HCT116 (cell line): ENCODE measurements around the gene RAB19. TPM values are rescaled to one million over a fixed set of nuclear protein-coding genes. Genes with fewer than 3 reads are reported as not detected.

Experiments
- ATAC-seq: fragments of 200-7000 bp; cut with Tn5 transposase; 2 replicates; pipeline ENCODE4 v1.9.1; 2020; ENCODE audit warnings: mild to moderate bottlenecking, moderate library complexity
- BruUV-seq: library from RNA; stranded (reverse); fragments of 400-500 nt; replicated peaks from 2 replicates; lab custom pipeline; 2021; lab: Mats Ljungman, UMichigan
- CTCF ChIA-PET: fragments of 300-600 bp; sonication (Branson Sonifier 250); formaldehyde crosslinking; loops from one replicate; lab custom pipeline; 2021; ENCODE audit warnings: antibody characterized with exemption; lab: Charles Lee
- POLR2A ChIA-PET: fragments of 300-600, 350-600 bp; sonication (Branson Sonifier 250); formaldehyde crosslinking; loops from one replicate; lab custom pipeline; 2021; ENCODE audit warnings: antibody characterized with exemption; lab: Charles Lee
- RAD21 ChIA-PET, 2 experiments: fragments of 300-600 bp; sonication (Branson Sonifier 250); formaldehyde crosslinking; loops; one replicate each; lab custom pipeline; 2023; ENCODE audit warnings: low total read pairs in 2 of 2; ENCODE audit not compliant: uncharacterized antibody in 2 of 2, unreplicated experiment in 2 of 2, low non-redundant PET in 1 of 2; lab: Charles Lee
- DNase-seq: peaks from one replicate; pipeline ENCODE4 v3.0.0-alpha.2; 2010; ENCODE audit warnings: low read depth, low spot score
- H2AFZ ChIP-seq: fragments of 200-600 bp; shearing (Covaris generic), sonication (generic); 2 replicates; pipeline ENCODE4 v1.6.1; 2017; ENCODE audit warnings: low read depth, mixed run types, mixed read lengths, antibody characterized with exemption, low read length; ENCODE audit not compliant: poor library complexity, severe bottlenecking
- H3K27ac ChIP-seq: 2 replicates; pipeline ENCODE4 v1.5.1; 2012; ENCODE audit warnings: low read depth, low read length
- H3K27me3 ChIP-seq: fragments of 200-600 bp; sonication (generic); 2 replicates; pipeline ENCODE4 v1.6.1; 2016; ENCODE audit warnings: mixed run types, low read length, mixed read lengths; ENCODE audit not compliant: insufficient read depth
- H3K36me3 ChIP-seq, 2 experiments: fragments of 200-500 bp in 1 of 2; fragments of 200-600 bp in 1 of 2; sonication (Bioruptor generic) in 1 of 2; sonication (generic) in 1 of 2; 2 replicates each; pipeline versions ENCODE4 v1.5.1 to v1.6.1; 2014 to 2016; ENCODE audit warnings: low read length in 2 of 2, inconsistent platforms in 1 of 2, mixed read lengths in 1 of 2, mixed run types in 1 of 2; ENCODE audit not compliant: insufficient read depth in 2 of 2, control insufficient read depth in 1 of 2
- H3K4me1 ChIP-seq, 2 experiments: fragments of 200-600 bp in 1 of 2; sonication (generic) in 1 of 2; 2 replicates each; pipeline versions ENCODE4 v1.5.1 to v1.6.1; 2012 to 2017; ENCODE audit warnings: low read length in 2 of 2, inconsistent platforms in 1 of 2, mild to moderate bottlenecking in 1 of 2, mixed read lengths in 1 of 2, mixed run types in 1 of 2, moderate library complexity in 1 of 2; ENCODE audit not compliant: insufficient read depth in 2 of 2, control insufficient read depth in 1 of 2
- H3K4me2 ChIP-seq: fragments of 200-600 bp; sonication (generic); 2 replicates; pipeline ENCODE4 v1.6.1; 2017; ENCODE audit warnings: mixed run types, low read length, mixed read lengths
- H3K4me3 ChIP-seq, 2 experiments: fragments of 200-600 bp in 1 of 2; sonication (generic) in 1 of 2; replicated peaks in 1 of 2; 2 replicates each; pipeline ENCODE4 v1.5.1; 2011 to 2016; ENCODE audit warnings: low read length in 2 of 2, control low read depth in 1 of 2, low read depth in 1 of 2, mild to moderate bottlenecking in 1 of 2, mixed read lengths in 1 of 2, mixed run types in 1 of 2
- H3K79me2 ChIP-seq: fragments of 200-600 bp; sonication (generic); 2 replicates; pipeline ENCODE4 v1.6.1; 2017; ENCODE audit warnings: mild to moderate bottlenecking, mixed run types, low read length, moderate library complexity, mixed read lengths; ENCODE audit not compliant: insufficient read depth
- H3K9ac ChIP-seq: fragments of 200-600 bp; sonication (generic); 2 replicates; pipeline ENCODE4 v1.6.1; 2016; ENCODE audit warnings: low read length, mixed read lengths
- H3K9me2 ChIP-seq: fragments of 200-600 bp; sonication (generic), shearing (Covaris generic); 2 replicates; pipeline ENCODE4 v1.6.1; 2017; ENCODE audit warnings: mixed run types, mild to moderate bottlenecking, moderate library complexity; ENCODE audit not compliant: insufficient read depth
- H3K9me3 ChIP-seq, 2 experiments: fragments of 200-500 bp in 1 of 2; fragments of 200-600 bp in 1 of 2; sonication (Bioruptor generic) in 1 of 2; sonication (generic) in 1 of 2; 2 replicates each; pipeline ENCODE4 v1.6.1; 2014 to 2017; ENCODE audit warnings: low read length in 2 of 2, mixed read lengths in 2 of 2, inconsistent platforms in 1 of 2, low read depth in 1 of 2, mild to moderate bottlenecking in 1 of 2, mixed run types in 1 of 2, moderate library complexity in 1 of 2; ENCODE audit not compliant: control insufficient read depth in 1 of 2, insufficient read depth in 1 of 2
- H4K20me1 ChIP-seq: fragments of 200-600 bp; sonication (generic), shearing (Covaris generic); 2 replicates; pipeline ENCODE4 v1.6.1; 2017; ENCODE audit warnings: mixed run types, mild to moderate bottlenecking, moderate library complexity; ENCODE audit not compliant: insufficient read depth
- EGR1 ChIP-seq: IDR thresholded peaks from 2 replicates; pipeline ENCODE4 v1.6.1; 2012; ENCODE audit warnings: low read depth
- ELF1 ChIP-seq: IDR thresholded peaks from 2 replicates; pipeline ENCODE4 v1.6.1; 2012; ENCODE audit warnings: low read depth, borderline replicate concordance
- EZH2 ChIP-seq: fragments of 200-600 bp; sonication (generic); IDR thresholded peaks from 2 replicates; pipeline ENCODE4 v1.6.1; 2017; ENCODE audit warnings: antibody characterized with exemption, mixed run types
- FOSL1 ChIP-seq: IDR thresholded peaks from 2 replicates; pipeline ENCODE4 v1.6.1; 2012; ENCODE audit warnings: low read depth
- POLR2A ChIP-seq: IDR thresholded peaks from 2 replicates; pipeline ENCODE4 v1.7.0; 2011; ENCODE audit warnings: borderline replicate concordance; ENCODE audit not compliant: insufficient read depth, insufficient read length; ENCODE audit errors: extremely low read depth
- RAD21 ChIP-seq: IDR thresholded peaks from 2 replicates; pipeline ENCODE4 v1.6.1; 2012; ENCODE audit warnings: low read depth, mild to moderate bottlenecking
- SIN3A ChIP-seq: IDR thresholded peaks from 2 replicates; pipeline ENCODE4 v1.6.1; 2012; ENCODE audit warnings: low read depth
- SP1 ChIP-seq: IDR thresholded peaks from 2 replicates; pipeline ENCODE4 v1.6.1; 2012; ENCODE audit warnings: low read depth
- ZFX ChIP-seq: fragments of 450-650 bp; IDR thresholded peaks from 2 replicates; pipeline ENCODE4 v1.6.1; 2017
- ZNF274 ChIP-seq: fragments of 200-500 bp; sonication (Bioruptor generic); IDR thresholded peaks from 2 replicates; pipeline ENCODE4 v1.6.1; 2014; ENCODE audit warnings: mild to moderate bottlenecking, low read depth, low read length, inconsistent platforms
- intact Hi-C: fragments of 100-400 bp; cut with micrococcal nuclease; formaldehyde crosslinking; loops from 2 replicates; pipeline ENCODE4 v1.10.0; 2022
- total RNA-seq: library from RNA; stranded (reverse); gene quantifications from one replicate; pipeline ENCODE4 v1.2.1, GENCODE V29; 2021; ENCODE audit not compliant: unreplicated experiment
- TF ChIP-seq, protein P1 (sequence below): IDR thresholded peaks from 2 replicates; pipeline ENCODE4 v1.6.1; 2011; ENCODE audit warnings: mild to moderate bottlenecking, low read length, moderate library complexity; ENCODE audit not compliant: insufficient replicate concordance; ENCODE audit errors: extremely low read depth
- TF ChIP-seq, protein P2 (sequence below), 3 experiments: fragments of 200-600 bp in 1 of 3; sonication (generic) in 1 of 3; IDR thresholded peaks in 2 of 3; conservative IDR thresholded peaks in 1 of 3; 2 replicates each; pipeline ENCODE4 v1.5.1; 2012 to 2017; ENCODE audit warnings: low read depth in 2 of 3, low read length in 2 of 3, antibody characterized with exemption in 1 of 3, borderline replicate concordance in 1 of 3, control low read depth in 1 of 3, mild to moderate bottlenecking in 1 of 3, mixed read lengths in 1 of 3, mixed run types in 1 of 3, moderate library complexity in 1 of 3; ENCODE audit not compliant: insufficient read depth in 1 of 3
- TF ChIP-seq, protein P3 (sequence below): IDR thresholded peaks from 2 replicates; pipeline ENCODE4 v1.6.1; 2012; ENCODE audit warnings: low read depth
- TF ChIP-seq, protein P4 (sequence below): IDR thresholded peaks from 2 replicates; pipeline ENCODE4 v1.6.1; 2012

RAB19 gene
- total RNA-seq, 1 experiment from 2014 or later, result 2.6 TPM

DNA sequence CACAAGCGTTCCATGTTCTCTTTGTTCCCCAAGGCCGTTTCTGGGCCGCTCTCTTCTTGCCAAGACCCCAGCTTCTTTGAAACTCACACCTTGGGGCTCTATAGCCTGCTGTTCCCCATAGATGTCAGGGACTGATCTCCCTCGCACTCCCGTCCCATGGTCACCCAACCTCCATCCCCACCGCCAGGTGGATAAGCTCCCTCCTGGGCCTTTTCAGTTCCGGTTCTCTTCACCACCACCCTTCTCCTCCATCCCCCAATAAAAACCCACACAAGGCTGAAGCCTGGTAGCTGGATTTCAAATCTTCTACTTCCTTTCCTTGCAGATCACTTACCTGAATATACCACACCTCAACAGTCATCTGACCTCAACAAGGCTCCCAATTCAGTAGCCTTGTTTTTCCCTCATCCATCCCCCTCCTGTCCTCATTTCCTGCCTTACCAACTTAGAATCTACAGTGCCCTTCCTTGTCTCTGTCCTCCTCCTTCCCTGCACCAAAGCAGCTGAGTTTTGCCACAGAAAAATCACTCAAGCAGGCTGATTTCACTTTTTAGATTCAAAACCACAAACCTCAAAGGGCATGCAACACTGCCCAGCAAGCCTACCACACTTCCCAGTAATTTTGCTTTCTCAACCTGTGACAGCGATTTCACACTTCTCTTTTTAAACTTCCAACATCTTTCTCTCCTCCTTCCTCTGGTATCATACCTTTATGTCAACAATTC lies 13.2 kb upstream of the RAB19 start:
- ChIA-PET CTCF (no interaction called here), POLR2A (no interaction called here), RAD21 (no interaction called here)
- no peak for ATAC-seq
- Histone ChIP-seq H3K9me3 (no peaks in the 10 kb centered on the region), H3K79me2 (peaks cover 93% of the 10 kb centered on the region), H3K9ac (no peak overlapping the region), H3K9me2 (no peaks in the 10 kb centered on the region), H3K4me1 (no peaks in the 10 kb centered on the region; a peak in 1 of 4 replicates), H3K27me3 (no peaks in the 10 kb centered on the region), H2AFZ (no peak overlapping the region), H3K4me2 (no peak overlapping the region), H3K4me3 (no peak overlapping the region), H3K27ac (no peak overlapping the region), H3K36me3 (no peaks in the 10 kb centered on the region), H4K20me1 (no peaks in the 10 kb centered on the region)
- BruUV-seq, result no TSS peak
- TF ChIP-seq, protein P1, sequence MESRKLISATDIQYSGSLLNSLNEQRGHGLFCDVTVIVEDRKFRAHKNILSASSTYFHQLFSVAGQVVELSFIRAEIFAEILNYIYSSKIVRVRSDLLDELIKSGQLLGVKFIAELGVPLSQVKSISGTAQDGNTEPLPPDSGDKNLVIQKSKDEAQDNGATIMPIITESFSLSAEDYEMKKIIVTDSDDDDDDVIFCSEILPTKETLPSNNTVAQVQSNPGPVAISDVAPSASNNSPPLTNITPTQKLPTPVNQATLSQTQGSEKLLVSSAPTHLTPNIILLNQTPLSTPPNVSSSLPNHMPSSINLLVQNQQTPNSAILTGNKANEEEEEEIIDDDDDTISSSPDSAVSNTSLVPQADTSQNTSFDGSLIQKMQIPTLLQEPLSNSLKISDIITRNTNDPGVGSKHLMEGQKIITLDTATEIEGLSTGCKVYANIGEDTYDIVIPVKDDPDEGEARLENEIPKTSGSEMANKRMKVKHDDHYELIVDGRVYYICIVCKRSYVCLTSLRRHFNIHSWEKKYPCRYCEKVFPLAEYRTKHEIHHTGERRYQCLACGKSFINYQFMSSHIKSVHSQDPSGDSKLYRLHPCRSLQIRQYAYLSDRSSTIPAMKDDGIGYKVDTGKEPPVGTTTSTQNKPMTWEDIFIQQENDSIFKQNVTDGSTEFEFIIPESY, result no peak
- TF ChIP-seq SP1 (no peak), SIN3A (no peak), ELF1 (no peak), EZH2 (no peak), ZFX (no peak), FOSL1 (no peak), RAD21 (no peak), ZNF274 (no peak), EGR1 (no peak), POLR2A (no peak)
- TF ChIP-seq, protein P2, sequence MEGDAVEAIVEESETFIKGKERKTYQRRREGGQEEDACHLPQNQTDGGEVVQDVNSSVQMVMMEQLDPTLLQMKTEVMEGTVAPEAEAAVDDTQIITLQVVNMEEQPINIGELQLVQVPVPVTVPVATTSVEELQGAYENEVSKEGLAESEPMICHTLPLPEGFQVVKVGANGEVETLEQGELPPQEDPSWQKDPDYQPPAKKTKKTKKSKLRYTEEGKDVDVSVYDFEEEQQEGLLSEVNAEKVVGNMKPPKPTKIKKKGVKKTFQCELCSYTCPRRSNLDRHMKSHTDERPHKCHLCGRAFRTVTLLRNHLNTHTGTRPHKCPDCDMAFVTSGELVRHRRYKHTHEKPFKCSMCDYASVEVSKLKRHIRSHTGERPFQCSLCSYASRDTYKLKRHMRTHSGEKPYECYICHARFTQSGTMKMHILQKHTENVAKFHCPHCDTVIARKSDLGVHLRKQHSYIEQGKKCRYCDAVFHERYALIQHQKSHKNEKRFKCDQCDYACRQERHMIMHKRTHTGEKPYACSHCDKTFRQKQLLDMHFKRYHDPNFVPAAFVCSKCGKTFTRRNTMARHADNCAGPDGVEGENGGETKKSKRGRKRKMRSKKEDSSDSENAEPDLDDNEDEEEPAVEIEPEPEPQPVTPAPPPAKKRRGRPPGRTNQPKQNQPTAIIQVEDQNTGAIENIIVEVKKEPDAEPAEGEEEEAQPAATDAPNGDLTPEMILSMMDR (IDR thresholded peaks at IDR 0.05 in 2 of 3, conservative IDR thresholded peaks at IDR 0.05 in 1 of 3; ENCODE audit: borderline replicate concordance in 1 of 3, insufficient read depth in 1 of 3, low read depth in 2 of 3, low read length in 2 of 3), result no peak
- TF ChIP-seq, protein P3, sequence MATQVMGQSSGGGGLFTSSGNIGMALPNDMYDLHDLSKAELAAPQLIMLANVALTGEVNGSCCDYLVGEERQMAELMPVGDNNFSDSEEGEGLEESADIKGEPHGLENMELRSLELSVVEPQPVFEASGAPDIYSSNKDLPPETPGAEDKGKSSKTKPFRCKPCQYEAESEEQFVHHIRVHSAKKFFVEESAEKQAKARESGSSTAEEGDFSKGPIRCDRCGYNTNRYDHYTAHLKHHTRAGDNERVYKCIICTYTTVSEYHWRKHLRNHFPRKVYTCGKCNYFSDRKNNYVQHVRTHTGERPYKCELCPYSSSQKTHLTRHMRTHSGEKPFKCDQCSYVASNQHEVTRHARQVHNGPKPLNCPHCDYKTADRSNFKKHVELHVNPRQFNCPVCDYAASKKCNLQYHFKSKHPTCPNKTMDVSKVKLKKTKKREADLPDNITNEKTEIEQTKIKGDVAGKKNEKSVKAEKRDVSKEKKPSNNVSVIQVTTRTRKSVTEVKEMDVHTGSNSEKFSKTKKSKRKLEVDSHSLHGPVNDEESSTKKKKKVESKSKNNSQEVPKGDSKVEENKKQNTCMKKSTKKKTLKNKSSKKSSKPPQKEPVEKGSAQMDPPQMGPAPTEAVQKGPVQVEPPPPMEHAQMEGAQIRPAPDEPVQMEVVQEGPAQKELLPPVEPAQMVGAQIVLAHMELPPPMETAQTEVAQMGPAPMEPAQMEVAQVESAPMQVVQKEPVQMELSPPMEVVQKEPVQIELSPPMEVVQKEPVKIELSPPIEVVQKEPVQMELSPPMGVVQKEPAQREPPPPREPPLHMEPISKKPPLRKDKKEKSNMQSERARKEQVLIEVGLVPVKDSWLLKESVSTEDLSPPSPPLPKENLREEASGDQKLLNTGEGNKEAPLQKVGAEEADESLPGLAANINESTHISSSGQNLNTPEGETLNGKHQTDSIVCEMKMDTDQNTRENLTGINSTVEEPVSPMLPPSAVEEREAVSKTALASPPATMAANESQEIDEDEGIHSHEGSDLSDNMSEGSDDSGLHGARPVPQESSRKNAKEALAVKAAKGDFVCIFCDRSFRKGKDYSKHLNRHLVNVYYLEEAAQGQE, result no peak
- TF ChIP-seq, protein P4, sequence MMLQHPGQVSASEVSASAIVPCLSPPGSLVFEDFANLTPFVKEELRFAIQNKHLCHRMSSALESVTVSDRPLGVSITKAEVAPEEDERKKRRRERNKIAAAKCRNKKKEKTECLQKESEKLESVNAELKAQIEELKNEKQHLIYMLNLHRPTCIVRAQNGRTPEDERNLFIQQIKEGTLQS, result no peak
- DNase-seq, result no peak
- intact Hi-C loops, result no loop called here
